Activated CD4-positive, alpha-beta T cell treated with anti-CD3 and anti-CD28 coated beads, Interleukin-2, Interleukin-4, amounts not matched to agents 100 ng/mL and 50 ng/mL, durations not matched to agents 16 hours and 8 hours (primary cell): ENCODE data around the gene BEST3.

Source experiments
- DNase-seq: peaks from one replicate; pipeline ENCODE4 v3.0.0-alpha.2; 2020; ENCODE audit warnings: low spot score

The BEST3 gene

DNA sequence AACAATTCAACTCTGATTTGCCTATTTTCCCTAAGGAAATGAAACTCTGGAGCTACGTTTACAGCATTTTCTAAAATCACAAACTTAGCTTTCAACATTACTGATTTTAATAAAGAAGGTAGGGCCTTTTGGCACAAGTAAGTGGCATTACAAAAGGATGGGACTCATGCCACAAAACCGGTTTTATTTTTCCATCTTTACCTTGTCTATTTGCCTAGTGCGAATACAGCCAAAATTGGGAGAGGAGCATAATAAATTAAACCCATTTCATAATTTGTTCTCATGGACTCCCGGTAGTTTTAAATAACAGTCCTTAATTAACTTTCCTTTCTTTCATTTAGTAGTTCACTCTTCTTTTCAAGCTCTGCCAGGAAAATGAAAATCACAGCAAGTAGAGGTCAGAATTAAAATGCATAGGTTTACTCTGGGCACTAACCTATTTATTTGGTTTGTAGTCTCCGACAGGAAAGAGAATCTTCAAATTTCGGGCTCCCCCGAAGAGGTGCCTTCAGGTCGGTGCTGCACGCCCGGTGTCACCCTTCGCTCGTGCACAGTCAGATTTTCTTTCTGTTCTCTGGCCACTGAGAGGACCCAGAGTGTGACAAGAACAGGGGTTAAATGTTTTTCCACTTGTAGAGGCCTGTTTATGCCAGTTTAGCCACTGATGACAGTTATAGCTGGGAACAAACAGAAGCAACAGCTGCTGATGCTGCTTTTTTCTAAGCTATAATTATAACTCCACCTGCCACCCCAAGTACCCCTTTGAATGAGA is at the start of gene BEST3:
BEST3 (minus strand) TSS at position 535 of the 772 bp plus-strand sequence. CDS start 1,505 bp downstream, outside the sequence.
- no peak for DNase-seq

DNA sequence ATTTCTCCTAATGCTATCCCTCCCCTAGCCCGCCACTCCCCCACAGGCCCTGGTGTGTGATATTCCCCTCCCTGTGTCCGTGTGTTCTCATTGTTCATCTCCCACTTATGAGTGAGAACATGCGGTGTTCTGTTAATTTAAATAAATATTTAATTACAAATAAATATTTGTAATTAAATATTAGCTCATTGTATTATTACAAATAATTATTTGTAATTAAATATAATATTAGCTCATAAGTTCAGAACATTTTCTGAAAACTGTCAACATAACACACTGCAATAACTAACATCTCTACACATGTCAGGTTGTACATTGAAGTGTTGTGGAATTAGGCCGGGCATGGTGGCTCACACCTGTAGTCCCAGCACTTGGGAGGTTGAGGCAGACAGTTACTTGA is 45.0 kb upstream of the BEST3 start:
- no peak for DNase-seq

DNA sequence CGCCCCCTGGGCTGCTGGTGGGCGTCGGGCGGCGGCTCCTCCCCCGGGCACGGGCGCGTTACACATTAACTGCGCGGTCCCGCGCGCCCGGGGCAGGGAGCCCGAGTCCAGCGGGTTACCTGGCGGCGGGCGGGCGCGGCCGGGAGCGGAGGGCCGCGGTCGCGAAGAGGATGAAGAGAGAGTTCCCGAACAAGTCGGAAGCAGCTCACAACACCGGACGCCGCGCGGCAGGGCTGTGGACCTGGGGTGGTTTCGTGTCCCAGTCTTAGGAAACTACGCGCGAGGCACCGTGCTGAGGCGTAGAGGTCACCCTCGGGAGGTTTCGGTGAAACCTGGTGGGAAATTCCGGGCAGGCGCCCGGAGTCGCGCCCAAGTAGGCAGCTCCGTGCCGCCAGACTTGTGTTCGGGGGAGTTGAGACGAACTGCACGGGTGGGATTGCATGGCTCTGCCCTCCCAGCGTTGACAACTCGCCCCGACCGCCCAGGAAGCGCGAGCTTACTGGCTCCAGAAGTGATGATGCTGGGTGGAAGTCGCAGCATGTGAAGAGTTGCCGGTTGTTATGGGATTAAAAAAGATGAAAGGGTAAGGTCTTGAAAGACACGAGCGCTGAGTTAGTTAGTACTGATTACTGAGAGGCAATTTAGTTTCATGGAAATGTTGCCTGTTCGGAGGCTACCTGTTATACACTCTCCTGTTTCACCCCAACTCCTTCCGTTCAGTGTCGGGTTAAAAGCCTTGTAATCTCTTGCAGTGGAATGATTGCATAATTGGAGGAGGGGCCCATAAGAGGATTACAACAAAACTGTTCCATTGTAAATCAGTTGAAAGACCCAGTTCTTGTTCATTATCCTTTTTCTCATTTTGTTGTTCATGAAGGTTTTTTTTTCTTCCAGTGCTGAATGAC is 40.4 kb upstream of the BEST3 start:
- DNase-seq = peak; percentile 53

DNA sequence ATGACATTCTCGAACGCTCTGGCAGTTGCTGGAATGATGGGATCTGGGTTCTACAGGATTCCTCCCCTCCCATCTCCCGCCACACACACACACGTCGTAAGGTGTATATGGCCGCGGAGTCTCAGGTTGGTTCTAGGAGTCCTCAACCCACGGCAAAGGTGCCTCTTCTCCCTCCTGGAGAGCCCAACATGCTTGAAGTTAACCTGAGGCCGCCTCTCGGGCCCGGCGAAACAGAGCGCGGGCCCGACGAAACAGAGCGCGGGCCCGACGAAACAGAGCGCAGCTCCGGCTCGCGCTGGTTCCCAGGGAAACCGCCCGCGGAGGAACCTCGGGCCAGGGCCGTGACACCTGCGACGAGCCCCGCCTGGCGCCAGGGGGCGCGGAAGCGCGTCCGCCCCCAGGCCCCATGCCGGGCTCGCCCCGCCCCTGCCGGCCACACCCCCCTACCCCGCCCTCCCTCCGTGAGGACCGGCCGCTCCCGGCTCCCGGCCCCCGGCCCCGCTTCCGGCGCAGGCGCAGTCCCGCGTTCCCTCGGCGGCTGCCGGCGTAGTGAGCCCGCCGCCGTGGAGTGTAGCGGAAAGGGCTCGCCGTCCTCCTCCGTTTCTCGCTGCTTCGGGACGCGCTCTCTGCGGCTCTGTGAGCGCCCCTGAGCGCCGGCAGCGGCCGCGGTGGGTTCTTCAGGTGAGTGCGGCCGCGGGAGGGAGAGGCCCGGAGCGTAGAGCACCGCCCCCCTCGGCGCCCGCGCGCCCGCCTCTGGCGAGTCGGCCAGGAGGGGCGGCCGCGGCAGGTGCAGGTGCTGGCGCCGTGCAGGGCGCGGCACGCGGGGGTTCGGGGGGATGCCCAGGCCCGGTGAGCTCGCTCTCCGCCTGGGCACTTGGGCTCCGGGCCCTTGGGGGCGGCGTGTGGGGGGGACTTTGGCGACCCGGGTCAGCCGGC is 39.5 kb upstream of the BEST3 start, which contains the start of gene RAB3IP:
RAB3IP (plus strand) TSS at position 510 of the 936 bp plus-strand sequence. CDS start 16,549 bp downstream, outside the sequence.
- peak; percentile 94 for DNase-seq

DNA sequence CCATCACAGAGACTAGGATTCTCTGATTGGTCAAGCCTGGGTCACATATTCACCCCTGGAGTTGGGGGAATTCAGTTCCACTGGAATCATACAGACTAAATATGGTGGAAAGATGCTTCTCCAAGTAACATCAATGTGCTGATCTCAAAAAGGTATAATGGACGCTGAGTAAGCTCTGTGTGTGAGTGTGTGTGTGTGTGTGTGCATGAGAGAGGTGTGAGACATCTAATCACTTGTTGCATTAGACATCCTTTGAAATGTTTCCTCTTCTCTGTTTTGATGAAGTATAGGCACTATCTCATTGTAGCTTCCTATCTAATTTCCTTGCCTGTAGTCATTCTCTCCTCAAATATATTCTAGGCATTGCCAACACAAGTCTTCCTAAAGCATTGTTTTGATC is 34.5 kb upstream of the BEST3 start:
- DNase-seq = no peak

DNA sequence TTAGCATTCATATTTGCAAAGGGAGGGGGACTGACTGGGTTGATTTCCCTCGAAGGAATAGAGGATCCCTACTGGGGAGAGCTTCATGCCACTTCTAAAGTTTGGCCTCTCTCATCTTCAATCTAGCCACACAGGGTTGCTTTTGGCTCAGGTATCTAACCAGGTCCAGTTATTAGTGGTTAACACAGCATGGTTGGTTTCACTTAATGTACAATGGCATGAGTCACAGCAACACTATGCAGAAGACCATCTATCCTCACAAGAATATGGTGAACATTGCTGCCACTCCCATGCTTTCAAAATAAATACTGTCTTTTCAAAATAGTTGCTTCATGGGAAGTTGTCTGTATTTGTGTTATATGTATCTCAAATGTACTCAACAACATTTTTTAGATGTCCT is 33.0 kb upstream of the BEST3 start:
- DNase-seq = no peak

DNA sequence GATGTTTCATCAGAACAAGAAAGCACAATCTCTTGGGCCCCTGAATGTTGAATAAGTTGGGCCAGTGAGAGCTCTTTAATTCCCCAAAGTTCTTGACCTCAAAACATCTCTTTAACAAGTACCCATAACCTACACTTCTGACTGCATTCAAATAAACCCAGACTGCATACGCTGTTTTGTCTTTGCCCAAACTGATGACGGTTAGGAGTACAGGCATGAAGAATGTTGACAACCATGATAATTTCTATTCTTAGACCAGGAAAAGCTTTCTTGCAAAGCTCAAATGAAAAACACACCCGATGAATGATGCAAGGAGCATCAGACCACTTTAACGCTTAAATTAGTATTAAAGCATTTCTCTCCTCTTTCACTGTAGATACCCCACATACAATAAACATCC is 27.8 kb upstream of the BEST3 start:
- DNase-seq = no peak

DNA sequence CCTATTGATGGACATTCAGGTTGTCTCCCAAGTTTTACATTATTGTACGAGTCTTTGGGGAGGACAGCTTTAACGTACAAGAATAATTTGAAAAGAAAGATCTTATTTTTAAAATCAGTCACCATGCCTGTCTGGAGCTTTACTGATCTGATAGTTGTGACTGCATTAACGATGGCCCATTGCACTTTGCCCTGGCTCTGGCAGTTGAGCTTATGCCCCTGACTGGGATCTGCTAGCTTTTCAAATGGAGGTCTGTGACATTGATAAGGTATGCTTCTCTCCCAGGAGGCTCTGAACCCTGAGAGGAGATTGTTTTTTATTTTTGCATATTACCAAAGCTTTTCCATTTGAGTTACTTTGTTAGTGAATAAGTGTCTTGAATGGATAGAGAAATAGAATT is 21.6 kb upstream of the BEST3 start:
- DNase-seq = no peak

DNA sequence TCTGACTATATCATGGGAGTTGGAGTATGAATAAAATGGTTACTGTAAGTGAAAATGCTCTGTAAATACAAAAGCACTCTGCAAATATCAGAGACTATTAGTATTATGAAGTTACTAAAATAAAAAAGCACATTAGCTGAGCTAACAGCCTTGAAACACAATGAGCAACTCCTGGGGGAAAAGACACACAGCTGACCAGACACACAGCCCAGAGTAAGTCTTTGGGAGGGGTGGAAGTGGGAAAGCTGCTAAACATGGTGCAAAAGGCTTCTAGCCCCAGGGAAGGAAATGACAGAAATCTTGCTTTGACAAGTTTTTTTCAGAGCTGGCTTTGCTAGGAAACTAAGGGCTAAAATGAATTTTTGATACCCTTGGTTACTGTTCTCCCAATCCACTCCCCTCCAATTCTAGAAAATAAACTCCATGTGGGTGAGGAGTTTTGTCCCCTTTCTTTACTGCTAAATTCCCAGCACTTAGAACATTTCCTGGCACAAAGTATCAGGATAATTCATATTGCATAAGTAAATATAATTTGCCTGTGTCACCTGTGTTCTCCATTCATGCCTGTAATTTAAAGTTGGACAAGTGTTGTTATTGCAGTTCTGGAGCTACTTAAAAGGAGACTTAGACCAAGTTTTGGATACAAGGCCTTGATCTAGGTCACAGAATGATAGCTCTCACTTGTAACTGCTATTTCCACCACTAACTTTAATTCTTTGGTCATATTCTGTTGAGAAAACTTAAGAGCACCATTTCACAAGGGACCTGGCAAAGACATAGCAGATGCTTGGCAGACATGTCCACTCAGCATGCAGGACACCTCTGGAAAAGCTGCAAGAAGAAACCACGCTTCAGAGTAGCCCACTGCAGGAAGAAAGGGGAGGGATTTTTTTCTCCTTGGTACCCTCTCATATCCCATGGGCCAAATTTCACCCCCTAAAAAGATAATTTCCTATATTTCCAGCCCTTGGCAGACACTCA is 20.5 kb upstream of the BEST3 start:
- DNase-seq = no peak

DNA sequence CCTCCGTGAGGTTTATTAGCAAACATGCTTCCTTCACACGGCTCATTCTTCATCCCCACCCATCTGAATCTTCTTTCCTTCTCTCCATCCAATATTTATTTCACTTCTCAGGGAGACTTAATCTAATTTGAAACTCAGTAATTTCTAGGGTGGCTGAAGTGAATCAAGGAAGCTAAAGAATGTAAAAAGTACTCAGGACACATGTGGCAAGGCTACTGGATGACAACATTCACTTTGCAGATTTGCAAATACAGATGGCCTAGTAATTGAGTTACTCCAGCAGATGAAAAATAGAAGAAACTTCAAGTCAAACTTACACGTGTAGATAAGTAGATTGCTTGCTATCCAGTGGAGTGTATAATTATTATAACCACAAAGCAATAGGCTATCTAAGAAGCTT is 15.4 kb upstream of the BEST3 start:
- no peak for DNase-seq

DNA sequence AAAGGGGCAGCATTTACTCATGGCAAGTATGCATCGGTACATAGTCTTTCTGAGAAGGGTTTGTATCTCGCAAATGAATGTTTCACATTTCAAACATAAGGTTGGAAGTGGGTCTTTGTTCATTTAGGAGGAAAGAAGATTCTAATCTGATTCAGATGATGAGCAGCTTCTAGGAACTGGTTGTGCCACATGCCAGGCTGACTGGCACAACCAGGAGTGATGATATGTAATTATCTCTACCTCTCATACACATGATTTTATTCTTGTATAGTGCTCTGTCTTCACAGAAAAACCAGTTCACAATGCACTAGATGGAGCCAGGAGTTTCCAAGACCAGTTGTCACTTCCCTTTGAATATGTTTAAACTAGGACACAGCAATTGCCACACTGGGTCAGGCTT is 13.7 kb upstream of the BEST3 start:
- no peak for DNase-seq

DNA sequence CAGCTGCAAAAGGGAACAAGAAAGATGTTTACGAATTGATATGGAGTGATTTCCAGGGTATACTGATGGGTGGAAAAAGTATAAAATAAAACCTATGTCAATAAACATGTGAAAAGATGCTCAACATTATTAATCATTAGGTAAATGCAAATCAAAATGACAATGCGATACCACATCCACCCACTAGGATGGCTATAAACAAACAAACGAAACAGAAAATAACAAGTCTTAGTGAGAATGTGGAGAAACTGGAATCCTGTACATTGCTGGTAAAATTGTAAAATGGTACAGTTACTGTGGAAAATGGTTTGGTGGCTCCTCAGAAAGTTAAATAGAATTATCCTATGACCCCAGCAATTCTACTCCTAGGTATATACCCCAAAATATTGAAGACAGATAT is 9.5 kb upstream of the BEST3 start:
- no peak for DNase-seq

DNA sequence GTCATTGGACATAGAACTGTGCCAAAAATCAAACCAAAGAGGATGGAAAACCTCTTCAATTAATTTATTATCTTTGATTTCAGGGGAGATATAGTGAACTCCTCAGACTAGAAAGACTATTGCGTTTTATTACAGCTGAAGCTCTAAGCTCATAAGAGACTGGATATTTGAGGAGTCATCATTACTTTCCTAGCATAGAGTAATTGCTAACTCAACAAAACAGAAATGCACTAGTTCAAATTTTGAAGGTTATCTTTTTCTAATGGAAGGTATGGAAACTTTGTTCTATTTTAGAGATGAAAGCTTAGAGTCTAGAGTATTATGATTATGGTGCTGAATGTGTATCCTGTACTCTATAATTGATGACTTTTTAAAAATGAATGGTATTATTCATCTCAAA is 5.3 kb upstream of the BEST3 start:
- no peak for DNase-seq

DNA sequence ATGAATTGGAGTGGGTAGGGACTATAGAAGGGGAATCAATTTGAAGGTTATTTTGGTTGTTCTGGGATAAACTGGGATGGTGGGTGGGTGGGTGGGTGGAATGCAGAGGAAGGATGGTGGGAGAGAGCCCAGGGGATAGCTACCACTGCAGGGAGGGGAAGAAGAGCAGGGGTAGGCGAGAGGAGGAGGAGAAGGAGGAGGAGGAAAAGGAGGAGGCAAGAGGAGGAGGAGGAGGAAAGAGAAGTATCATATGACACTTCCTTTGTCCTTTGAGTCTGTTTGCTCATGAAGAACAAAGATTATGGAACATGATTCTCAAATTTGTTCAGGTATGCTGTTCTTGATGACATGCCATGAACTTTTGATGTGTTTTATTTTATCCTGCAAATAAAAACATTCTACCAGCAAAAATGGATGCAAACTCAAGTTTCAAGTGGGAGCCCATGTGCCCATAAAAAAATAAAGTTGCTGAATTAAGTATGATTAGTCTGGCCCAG is 4.1 kb upstream of the BEST3 start:
- no peak for DNase-seq

DNA sequence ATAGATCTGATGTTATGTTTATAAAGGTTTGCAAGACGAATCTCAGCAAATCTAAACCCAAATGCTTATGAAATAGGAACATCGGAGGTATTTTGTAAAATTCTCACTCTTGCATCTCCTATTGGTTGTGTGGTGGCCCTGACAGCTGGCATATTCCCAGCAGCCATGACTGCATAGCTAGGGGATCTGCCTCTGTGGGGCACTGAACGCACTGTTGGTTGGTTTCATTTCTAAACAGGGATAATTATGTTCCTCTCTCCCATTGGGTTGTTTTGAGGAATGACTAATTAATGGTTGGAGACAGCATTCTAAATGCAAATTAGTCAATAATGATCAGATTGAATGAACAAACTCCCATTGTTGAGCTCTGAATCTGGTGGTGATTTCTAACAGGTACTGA is 2.7 kb upstream of the BEST3 start:
- no peak for DNase-seq

DNA sequence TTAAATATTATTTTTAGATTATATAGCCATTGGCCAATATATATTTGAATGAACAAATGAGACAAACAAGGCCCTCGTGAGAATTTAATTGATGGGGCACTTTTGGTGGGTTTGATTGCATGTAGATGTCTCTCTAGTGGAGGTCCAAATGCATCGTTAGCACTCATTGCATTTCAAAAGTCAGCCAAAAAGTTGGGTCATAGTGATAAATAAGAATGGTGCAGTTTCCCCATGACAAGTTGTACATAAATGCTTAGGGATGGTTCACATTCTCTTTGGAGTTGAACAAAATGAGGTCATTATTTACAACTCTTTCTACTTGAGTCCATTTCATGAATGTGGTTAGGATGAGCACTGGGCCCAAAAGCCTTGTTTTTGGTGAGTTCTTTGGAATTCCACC is 1.0 kb downstream of the BEST3 start:
- no peak for DNase-seq

DNA sequence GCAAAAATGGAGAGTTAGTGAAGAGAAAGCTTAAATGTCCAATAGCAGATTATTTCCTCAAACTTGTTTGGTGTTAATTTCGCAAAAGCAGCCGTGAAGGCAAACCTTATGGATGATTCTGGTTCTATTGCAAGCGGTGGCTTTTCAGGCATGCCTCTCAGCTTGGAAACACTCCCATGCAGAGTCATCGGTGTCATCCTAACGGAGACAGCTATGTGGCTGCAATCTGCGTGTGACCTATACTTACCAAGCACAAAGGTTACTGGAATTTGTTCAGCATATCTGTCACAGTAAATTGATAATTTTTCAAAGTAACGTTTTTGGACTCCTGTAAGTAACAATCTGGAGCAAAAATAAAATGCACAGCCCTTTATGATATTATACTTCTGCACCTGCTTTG is 5.0 kb downstream of the BEST3 start:
- no peak for DNase-seq

DNA sequence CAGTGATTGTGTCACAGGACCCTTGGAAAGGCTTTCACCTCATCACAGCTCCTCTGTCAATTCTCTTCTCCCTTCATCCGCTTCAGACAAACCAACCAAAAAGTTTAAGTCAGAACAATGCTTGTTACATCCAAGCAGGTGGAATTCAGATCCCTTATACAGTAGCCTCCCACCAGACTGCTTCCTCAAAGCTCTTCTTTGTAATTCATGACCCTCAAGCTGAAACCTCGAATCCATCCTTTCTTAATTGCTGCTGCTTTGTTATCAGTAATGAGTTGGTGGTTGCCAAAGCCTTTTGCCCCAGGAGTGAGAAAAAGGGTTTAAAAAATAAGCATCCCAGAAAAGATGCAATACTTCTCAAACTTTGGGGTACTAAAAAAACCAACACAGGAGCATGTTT is 9.5 kb downstream of the BEST3 start:
- no peak for DNase-seq

DNA sequence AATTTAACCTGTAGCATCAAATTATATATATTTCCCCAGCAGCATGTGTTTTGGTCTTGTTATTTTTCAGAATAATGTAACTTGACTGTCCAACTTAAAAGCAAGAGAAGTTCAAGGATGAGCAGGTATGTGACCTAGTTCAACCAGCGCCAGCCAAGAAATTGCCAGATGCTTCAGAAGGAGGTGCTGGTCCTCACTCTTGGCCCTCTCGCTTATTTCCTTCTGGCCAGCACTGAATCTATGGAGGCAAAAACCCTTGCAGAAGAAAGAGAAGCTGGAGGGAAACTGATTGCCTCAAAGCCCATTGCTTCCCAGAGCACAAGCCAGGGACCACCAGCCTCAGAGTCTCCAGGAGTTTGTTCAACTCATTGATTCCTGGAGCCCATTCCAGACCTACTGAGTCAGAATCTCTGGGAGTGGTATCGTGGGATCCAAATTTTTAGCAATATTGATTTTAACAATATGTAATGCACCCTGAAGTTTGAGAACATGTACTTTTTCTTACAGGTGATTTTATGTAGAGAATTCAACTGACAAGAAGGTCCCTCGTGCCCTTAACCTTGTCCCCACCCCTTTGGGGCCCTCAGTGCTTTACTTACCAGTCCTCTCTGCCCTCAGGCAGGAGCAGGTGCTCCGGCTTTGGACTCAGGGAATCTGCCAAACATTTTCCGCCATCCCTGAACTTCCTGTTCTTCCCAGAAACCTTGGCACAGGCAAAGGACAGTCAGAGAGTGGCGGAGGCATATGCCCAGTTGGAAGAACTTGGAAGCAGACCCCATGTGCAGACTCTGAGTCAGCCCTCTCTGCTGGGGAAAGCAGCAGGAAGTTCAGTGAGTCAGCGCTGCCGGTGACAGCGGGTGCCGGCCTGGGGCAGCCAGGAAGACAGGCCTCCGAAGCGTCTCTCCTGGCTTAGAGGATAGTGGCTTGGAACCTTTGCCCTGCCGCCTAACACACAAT is 10.4 kb downstream of the BEST3 start:
- DNase-seq = peak; percentile 39
